GM19452 (cell line): Measurements from ENCODE around the gene THSD7B.
"Not testable (repeated sequence)": the region's sequence is repeated elsewhere in the genome, so short reads cannot be mapped to it uniquely, and the experiment has no call there.

Source experiments
- ATAC-seq: cut with Tn5 transposase; IDR thresholded peaks from one replicate; pipeline ENCODE4 v1.9.1; 2021; ENCODE audit not compliant: unreplicated experiment

The THSD7B gene

DNA sequence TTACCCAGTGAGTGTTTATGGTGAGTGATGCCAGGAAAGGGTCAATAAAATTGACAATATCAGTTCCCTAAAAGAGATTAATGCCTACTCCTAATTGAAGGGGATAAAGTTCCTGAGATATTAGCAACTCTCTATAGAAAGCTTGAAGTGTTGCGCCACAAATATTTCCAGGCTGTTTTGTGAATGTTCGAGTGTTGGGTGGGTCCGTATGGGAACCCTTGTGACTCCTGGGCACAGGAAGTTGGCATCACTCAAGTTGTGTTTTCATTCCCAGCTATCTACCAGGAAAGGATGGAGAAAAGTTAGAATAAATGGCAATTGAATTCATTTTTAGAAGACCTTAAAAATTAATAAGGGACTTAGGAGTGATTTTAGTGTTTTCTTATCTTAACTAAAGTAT lies 472.7 kb downstream of the THSD7B start:
- ATAC-seq, result no peak

- ATAC-seq, result no peak
These were observed 484.3 kb downstream of the THSD7B start for GRCh38 chr2:137249463-137250130.

DNA sequence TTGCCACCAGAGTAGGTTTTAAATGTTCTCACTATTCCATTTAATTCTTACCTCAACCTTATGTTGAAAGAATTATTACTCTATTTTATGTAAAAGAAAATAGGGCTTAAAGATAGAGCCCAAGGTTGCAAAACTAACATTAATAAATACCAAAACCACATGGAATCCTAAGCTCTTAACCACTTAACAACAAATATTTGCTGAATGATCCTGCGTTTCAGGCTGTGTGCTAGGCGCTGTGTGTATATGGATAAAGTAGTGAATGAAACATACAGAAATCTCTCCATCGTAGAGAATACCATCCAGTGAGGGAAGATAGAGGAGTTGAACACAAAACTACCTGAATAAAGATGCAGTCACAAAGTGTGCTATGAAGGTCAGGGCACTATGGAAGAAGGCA lies 485.1 kb downstream of the THSD7B start:
- ATAC-seq, result no peak

- ATAC-seq, result no peak
These were observed 485.7 kb downstream of the THSD7B start for GRCh38 chr2:137251045-137251444.

GRCh38 chr2:137252934-137253333 lies 487.6 kb downstream of the THSD7B start:
- no peak for ATAC-seq

DNA sequence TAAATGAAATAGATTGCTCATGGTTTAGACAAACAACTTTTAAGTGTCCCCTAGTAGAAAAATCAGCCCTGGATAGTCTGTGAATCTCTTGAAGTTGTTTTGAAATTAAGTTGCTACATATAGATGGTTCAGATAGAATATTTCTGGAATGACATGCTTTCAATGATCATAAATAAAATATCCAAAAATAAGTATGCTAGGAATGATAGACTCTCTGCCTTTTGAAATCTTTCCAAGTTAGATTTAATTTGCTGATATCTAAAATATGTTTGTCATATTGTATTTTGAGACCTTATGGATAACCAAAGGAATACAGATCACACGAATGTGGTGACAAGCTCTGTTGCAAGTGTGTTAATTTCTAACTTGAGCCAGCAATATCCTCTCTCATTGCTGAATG lies 488.7 kb downstream of the THSD7B start:
- ATAC-seq, result no peak

DNA sequence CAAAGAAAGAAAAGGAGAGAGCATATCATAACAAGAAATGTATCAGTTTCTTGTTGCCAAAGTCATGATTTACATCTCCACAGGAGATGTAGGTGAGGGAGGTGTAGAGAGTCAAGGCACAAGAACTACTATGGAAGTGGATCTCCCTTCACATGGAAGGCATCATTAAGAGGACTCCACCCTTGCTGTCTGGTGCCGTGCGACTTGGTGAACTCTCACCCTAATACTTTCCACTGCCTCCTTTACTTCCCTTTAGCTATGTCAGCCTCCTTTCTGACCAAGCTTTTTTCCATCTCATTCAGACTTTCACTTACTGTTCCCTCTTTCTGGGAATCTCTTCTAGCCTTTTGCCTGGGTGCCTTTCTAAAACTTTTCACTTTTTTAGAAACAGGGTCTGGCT lies 490.0 kb downstream of the THSD7B start:
- no peak for ATAC-seq

DNA sequence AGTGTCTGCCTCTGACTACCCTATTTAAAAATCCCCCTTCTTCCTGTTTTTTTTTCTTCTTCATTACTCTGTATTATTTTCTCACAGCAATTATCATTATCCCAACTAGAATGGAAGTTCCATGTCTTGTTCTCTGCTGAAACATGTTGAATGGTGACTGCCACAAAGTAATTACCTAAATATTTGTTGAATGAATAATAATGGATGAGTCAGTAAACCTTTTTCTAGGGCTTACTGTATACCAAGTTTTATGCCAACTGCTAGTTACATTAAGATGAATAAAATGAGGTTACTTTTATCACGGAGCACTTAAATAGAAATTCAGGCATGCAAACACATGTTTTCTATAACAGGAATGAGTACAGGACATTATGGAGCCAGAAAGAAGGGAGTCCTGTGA lies 490.6 kb downstream of the THSD7B start:
- no peak for ATAC-seq

DNA sequence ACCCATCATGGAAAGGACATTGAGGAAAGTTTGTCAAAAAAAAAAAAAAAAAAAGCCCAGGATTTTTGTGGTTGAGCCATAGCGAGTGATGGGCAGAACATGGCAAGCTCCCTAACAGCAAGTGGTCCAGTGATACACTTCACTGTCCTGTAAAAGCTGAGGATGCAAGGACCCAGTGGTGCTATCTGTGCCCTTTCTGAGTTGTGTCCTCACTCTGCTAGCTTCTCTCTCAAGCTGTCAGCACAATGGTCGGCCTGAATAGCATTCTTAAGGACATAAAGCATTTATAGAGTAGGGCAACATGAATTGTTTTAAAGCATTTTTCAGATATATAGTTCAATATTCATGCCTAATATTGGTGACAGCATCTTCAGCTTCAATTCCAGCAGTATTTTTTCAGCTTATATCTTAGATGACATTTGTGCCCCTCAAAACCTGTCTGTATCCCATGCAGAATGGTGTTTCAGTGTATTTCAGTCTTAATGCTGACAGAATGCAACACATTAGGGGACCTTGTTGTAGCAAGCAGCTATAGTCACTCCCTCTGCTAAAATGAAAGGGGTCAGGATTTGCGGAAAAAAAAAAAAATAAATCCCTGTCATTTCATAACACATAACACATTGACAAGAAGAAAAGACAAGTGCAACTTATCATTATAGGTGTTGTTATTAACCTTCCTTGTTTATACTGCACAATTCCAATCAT lies 496.7 kb downstream of the THSD7B start:
- no peak for ATAC-seq

DNA sequence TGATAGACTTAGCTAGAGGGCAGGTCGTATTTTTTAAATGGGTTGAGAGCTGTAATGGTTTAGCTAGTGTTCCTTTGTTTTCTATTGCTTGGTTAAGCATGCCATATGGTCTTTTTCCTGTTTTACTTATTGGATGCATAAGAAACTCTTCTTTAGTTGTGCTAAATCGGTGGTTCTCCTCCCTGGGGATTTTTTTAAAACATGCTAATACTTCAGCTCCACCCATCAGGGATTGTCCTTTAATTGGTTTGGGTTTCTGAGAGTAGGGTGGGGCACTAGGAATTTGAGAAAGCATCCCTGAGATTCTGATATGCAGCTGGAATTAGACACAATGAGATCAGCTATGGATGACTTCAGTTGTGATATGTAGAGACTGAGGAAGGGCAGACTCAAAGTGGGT lies 497.2 kb downstream of the THSD7B start:
- no peak for ATAC-seq

- no peak for ATAC-seq
These were observed 522.7 kb downstream of the THSD7B start for GRCh38 chr2:137287913-137288639.

GRCh38 chr2:137291836-137292570 lies 526.7 kb downstream of the THSD7B start:
- ATAC-seq, result no peak

GRCh38 chr2:137298377-137298776 lies 533.0 kb downstream of the THSD7B start:
- ATAC-seq, result no peak

DNA sequence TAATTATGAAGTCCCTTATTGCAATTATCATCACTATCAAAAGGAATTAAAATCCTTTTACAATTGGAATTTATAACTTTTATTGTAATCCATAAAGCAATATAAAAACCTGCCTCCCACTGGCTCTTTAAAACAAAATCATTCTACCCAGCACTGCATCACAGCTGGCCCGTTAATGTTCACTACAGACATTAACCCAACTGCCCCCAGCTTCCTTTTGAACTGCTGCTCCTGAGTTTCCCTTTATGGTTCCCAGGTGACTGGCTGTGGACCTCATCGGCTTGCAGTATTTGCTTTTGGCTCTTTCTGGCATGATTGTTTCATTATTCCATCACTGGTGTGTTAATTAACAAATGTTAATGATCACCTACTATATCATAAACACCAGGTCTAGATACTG lies 535.6 kb downstream of the THSD7B start:
- ATAC-seq, result no peak

DNA sequence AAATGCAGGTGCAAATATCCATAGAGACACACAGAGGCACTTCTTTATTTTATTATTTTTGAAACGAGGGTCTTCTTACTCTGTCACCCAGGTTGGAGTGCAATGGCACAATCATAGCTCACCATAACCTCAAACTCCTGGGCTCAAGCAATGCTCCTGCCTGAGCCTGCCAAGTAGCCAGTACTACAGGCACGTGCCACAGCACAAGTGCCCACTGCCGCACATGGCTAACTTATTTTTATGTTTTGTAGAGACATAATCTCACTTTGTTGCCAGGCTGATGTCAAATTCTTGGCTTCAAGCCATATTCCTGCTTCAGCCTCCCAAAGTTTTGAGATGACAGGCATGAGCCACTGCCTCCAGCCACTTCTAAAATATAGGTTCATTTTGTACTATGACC lies 537.6 kb downstream of the THSD7B start:
- ATAC-seq, result no peak

- ATAC-seq, result no peak
These were observed 550.7 kb downstream of the THSD7B start for GRCh38 chr2:137316075-137316474.

- ATAC-seq, result no peak
These were observed 556.2 kb downstream of the THSD7B start for GRCh38 chr2:137321566-137321965.

- not testable (repeated sequence) for ATAC-seq
These were observed 566.2 kb downstream of the THSD7B start for GRCh38 chr2:137331562-137331961.

GRCh38 chr2:137333386-137334165 lies 568.2 kb downstream of the THSD7B start:
- no peak for ATAC-seq

GRCh38 chr2:137336067-137336466 lies 570.7 kb downstream of the THSD7B start:
- ATAC-seq, result no peak

DNA sequence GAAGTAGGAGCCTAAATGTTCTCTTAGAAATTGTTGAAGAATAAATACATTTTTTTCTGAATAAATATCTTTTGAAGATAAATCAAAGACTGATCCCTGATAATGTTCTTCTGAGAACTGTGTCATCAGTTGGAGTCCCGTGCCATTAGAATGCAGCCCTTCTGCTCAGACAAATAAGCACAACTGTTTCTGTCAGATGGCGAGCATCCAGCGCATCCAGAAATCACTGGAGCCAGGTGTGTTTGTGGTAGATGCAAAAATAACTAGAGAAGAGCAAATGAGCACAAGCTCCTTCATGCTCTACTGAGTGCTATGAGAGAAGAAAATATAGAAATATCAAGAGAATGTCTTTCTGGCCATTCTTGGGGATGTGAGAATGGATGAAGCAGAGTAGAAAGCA lies 573.7 kb downstream of the THSD7B start:
- ATAC-seq, result no peak
